ENCODE data around the gene HMCN2. TPM values are rescaled to one million over a fixed set of nuclear protein-coding genes. Genes with fewer than 3 reads are reported as not detected.

The HMCN2 gene
- total RNA-seq, 4 donors from 2014 or later, result 1.8 to 46.7 (median 24.4) TPM

GRCh38 chr9:130371196-130371966, 105.8 kb downstream of the HMCN2 start:
- H3K36me3 ChIP-seq, result no peaks in the 10 kb centered on the region
- TF ChIP-seq CTCF (IDR thresholded peaks at IDR 0.05), result no peak
- no peak for TF ChIP-seq POLR2A (IDR thresholded peaks at IDR 0.05)
- H3K9me3 ChIP-seq, result no peaks in the 10 kb centered on the region
- H3K4me3 ChIP-seq, result no peak overlapping the region
- no peaks in the 10 kb centered on the region for H3K4me1 ChIP-seq
- intact Hi-C loops (cut with DNase I; ENCODE audit: low total_unique reads), result no loop called here
- DNase-seq, result no peak
- no peaks in the 10 kb centered on the region for H3K27me3 ChIP-seq
- no peak overlapping the region for H3K27ac ChIP-seq

- TF ChIP-seq POLR2A (IDR thresholded peaks at IDR 0.05), result no peak
- no peak for TF ChIP-seq CTCF (IDR thresholded peaks at IDR 0.05)
- Histone ChIP-seq H3K4me3 (no peak overlapping the region), H3K9me3 (no peaks in the 10 kb centered on the region), H3K27ac (no peak overlapping the region), H3K27me3 (no peaks in the 10 kb centered on the region), H3K4me1 (no peaks in the 10 kb centered on the region), H3K36me3 (no peaks in the 10 kb centered on the region)
- intact Hi-C loops (cut with DNase I; ENCODE audit: low total_unique reads), result no loop called here
- DNase-seq, result no peak
Measured at GRCh38 chr9:130372057-130372456, 106.5 kb downstream of the HMCN2 start.

- H3K4me3 ChIP-seq, result no peak overlapping the region
- H3K27me3 ChIP-seq, result no peaks in the 10 kb centered on the region
- H3K36me3 ChIP-seq, result no peaks in the 10 kb centered on the region
- H3K4me1 ChIP-seq, result no peaks in the 10 kb centered on the region
- H3K27ac ChIP-seq, result no peak overlapping the region
- DNase-seq, result no peak
- intact Hi-C loops (cut with DNase I; ENCODE audit: low total_unique reads), result no loop called here
- no peaks in the 10 kb centered on the region for H3K9me3 ChIP-seq
- no peak for TF ChIP-seq CTCF (IDR thresholded peaks at IDR 0.05)
- no peak for TF ChIP-seq POLR2A (IDR thresholded peaks at IDR 0.05)
Measured at GRCh38 chr9:130373679-130374325, 108.2 kb downstream of the HMCN2 start.

GRCh38 chr9:130377612-130378011, 112.1 kb downstream of the HMCN2 start:
- H3K4me1 ChIP-seq, result no peaks in the 10 kb centered on the region
- no peak overlapping the region for H3K4me3 ChIP-seq
- no peaks in the 10 kb centered on the region for H3K27me3 ChIP-seq
- H3K36me3 ChIP-seq, result no peaks in the 10 kb centered on the region
- H3K9me3 ChIP-seq, result no peaks in the 10 kb centered on the region
- intact Hi-C loops (cut with DNase I; ENCODE audit: low total_unique reads), result no loop called here
- no peak for TF ChIP-seq POLR2A (IDR thresholded peaks at IDR 0.05)
- DNase-seq, result no peak
- no peak overlapping the region for H3K27ac ChIP-seq

- H3K27me3 ChIP-seq, result no peaks in the 10 kb centered on the region
- no peak overlapping the region for H3K27ac ChIP-seq
- H3K9me3 ChIP-seq, result no peaks in the 10 kb centered on the region
- no peaks in the 10 kb centered on the region for H3K4me1 ChIP-seq
- no peaks in the 10 kb centered on the region for H3K36me3 ChIP-seq
- no peak for TF ChIP-seq CTCF (IDR thresholded peaks at IDR 0.05)
- no peak for TF ChIP-seq POLR2A (IDR thresholded peaks at IDR 0.05)
- DNase-seq, result no peak
- no peak overlapping the region for H3K4me3 ChIP-seq
- intact Hi-C loops (cut with DNase I; ENCODE audit: low total_unique reads), result no loop called here
Measured at GRCh38 chr9:130378875-130379648, 113.5 kb downstream of the HMCN2 start.

Measured in uterus (tissue), 4 donors.